Hepatocyte (in vitro differentiated cells): ENCODE data around the gene USO1.
"Not testable (repeated sequence)": the region's sequence is repeated elsewhere in the genome, so short reads cannot be mapped to it uniquely, and the experiment has no call there.

Source experiments
- EZH2 ChIP-seq: fragments of 200-600 bp; sonication (generic); IDR thresholded peaks from 2 replicates; pipeline ENCODE4 v1.6.1; 2016; ENCODE audit warnings: antibody characterized with exemption, mild to moderate bottlenecking, borderline replicate concordance
- TF ChIP-seq, protein P1 (sequence below): fragments of 200-600 bp; sonication (generic); IDR thresholded peaks from 2 replicates; pipeline ENCODE4 v1.5.1; 2016; ENCODE audit warnings: antibody characterized with exemption, mild to moderate bottlenecking; ENCODE audit not compliant: poor library complexity

DNA sequence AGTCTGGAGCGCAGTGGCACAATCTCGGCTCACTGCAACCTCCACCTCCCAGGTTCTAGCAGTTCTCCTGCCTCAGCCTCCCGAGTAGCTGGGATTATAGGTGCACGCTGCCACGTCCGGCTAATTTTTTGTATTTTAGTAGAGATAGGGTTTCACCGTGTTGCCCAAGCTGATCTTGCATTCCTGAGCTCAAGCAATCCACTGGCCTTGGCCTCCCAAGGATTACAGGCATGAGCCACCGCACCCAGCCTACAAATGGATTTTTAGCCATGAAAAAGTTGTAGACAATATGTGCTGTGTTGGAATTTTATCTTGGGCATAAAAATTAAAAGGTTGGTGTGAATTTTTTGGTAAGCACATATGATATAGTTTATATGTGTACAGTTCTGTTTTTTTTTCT lies 81.7 kb downstream of the USO1 start:
- TF ChIP-seq EZH2 = not testable (repeated sequence)
- TF ChIP-seq, protein P1, sequence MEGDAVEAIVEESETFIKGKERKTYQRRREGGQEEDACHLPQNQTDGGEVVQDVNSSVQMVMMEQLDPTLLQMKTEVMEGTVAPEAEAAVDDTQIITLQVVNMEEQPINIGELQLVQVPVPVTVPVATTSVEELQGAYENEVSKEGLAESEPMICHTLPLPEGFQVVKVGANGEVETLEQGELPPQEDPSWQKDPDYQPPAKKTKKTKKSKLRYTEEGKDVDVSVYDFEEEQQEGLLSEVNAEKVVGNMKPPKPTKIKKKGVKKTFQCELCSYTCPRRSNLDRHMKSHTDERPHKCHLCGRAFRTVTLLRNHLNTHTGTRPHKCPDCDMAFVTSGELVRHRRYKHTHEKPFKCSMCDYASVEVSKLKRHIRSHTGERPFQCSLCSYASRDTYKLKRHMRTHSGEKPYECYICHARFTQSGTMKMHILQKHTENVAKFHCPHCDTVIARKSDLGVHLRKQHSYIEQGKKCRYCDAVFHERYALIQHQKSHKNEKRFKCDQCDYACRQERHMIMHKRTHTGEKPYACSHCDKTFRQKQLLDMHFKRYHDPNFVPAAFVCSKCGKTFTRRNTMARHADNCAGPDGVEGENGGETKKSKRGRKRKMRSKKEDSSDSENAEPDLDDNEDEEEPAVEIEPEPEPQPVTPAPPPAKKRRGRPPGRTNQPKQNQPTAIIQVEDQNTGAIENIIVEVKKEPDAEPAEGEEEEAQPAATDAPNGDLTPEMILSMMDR = not testable (repeated sequence)
